ENCODE measurements around the gene RYR1.

DNA sequence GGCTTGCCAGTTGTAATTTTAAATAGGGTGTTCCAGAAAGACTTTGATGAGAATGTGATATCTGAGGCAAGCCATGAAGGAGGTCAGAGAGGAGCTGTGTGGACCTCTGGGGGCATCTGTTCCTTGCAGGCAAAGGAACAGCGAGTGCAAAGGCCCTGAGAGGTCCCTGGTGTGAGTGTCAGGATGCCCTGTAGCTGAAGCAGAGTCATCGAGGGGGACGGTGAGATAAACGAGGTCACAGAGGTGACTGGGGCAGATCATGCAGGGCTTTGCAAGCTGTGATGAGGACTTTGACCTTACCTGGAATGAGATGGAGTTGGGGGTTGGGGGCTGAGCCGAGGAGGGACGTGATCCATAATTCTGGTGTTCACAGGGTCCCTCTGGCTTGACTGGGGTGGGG, 75.0 kb downstream of the RYR1 start:
- TF ChIP-seq YY1 (IDR thresholded peaks at IDR 0.05; ENCODE audit: insufficient read depth, insufficient read length) (no peak), SUZ12 (IDR thresholded peaks at IDR 0.05; ENCODE audit: extremely low read depth, insufficient read depth, insufficient read length) (no peak), ZNF274 (IDR thresholded peaks at IDR 0.05; ENCODE audit: low read depth, low read length) (no peak)

All from NT2/D1 (cell line).